NCI-H524 (cell line): ENCODE results near the gene WDR37.

Experiments
- DNase-seq, 2 experiments: peaks; one replicate each; lab custom pipeline; 2025; lab: John Stamatoyannopoulos, UW

WDR37 gene

GRCh38 chr10:1074052-1074747 lies 18.0 kb downstream of the WDR37 start:
- DNase-seq: no peak

DNA sequence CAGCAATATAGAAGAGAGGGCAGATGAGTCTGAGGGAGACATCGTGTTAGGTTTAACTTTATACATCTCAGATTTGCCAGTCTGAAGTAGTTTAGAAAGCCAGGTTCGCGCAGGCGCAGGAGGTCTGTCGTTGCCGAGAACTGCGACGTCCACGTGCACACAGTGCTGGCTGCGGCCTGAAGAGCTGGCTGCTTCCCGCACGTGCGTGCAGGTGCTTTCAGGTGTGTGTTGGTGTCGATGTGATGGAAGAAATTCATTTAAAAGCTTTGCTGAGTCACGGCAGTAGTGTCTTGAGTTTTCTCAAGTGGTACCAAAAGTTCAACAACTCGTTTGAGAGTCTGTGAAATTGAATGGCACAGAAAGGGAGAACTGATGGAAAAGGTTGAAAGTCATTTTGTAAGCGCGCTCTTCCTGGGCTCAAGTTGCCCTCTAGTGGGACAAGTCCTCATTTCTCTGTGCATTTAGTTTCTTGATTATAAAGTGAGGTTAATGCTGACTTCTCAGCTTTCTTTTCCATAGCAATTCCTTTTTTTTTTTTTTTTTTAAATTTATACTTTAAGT lies 18.6 kb downstream of the WDR37 start:
- DNase-seq: no peak

- no peak for DNase-seq
Observed at GRCh38 chr10:1078668-1079067, 22.5 kb downstream of the WDR37 start.

- no peak for DNase-seq
Observed at GRCh38 chr10:1083581-1083980, 27.4 kb downstream of the WDR37 start.

GRCh38 chr10:1084011-1084950 lies 28.1 kb downstream of the WDR37 start:
- no peak for DNase-seq

- no peak for DNase-seq
Observed at GRCh38 chr10:1085258-1085657, 29.1 kb downstream of the WDR37 start.

DNA sequence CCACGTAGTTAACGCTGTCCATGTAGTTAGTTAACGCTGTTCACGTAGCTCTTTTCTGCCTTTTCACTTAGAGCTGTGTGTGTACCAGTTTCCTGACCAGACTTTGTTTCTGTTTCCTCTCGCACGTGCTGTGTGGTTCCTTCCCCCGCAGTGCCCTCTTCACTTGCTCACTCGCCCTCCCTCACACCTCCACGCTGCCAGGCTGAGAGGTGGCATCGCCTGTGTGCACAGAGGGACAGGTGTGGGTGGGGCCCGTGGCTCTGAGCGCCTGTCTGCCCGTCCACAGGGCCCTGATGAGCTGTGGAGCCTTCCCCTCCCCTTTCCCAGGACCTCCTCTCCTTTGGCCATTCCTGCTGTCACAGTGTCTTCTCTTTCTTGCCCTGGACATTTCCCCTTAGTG lies 30.6 kb downstream of the WDR37 start:
- DNase-seq: no peak

DNA sequence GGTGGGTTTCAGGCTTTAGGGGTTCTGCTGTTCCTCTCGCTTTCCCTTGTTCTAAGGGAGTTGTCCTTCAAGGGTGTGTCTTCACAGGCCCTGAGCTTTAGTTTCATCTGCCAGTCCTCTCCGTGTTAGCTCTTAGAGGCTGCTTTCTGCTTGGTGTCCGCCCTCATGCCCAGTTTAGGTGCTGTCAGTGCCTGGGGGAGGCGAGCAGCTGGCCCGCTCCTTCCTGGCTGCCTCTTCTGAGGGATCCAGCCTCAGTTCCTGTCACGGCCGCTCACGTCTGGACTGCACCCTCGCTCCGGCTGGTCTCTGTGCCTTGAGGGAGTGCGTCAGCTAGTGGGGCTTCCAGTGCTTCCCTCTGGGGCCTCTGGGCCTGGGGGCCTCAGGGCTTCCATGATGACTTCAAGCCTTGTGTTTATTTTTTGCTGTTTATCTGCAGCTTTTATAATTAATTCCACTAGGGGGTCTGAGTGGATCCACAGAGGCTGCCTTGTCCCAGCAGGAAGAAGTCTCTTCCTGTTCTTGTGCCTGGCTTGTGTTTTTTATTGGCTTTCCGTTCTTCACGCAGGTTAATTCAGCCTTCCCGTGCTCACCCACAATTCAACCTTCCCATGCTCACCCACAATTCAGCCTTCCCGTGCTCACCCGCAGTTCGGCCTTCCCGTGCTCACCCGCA lies 33.0 kb downstream of the WDR37 start:
- DNase-seq: no peak

- no peak for DNase-seq
Observed at GRCh38 chr10:1090696-1091095, 34.5 kb downstream of the WDR37 start.

DNA sequence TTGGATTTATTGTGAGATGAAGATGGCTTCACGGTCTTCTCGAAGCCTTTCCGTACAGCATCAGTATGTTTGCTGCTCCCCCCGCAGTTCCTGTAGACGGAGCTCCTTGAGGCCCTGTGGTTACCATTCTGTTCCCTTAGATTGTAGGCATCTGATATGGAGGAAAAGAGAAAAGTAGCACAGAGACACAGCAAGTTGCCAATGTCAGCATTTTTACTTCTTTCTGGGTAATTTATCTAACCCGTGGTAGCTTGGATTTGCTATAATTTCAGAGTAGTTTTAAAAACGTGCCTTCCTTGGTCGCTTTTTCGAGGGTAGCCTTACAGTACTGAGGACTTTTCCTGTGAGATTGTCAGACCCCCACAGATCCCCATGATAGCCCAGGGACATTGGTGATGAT lies 37.5 kb downstream of the WDR37 start:
- no peak for DNase-seq

DNA sequence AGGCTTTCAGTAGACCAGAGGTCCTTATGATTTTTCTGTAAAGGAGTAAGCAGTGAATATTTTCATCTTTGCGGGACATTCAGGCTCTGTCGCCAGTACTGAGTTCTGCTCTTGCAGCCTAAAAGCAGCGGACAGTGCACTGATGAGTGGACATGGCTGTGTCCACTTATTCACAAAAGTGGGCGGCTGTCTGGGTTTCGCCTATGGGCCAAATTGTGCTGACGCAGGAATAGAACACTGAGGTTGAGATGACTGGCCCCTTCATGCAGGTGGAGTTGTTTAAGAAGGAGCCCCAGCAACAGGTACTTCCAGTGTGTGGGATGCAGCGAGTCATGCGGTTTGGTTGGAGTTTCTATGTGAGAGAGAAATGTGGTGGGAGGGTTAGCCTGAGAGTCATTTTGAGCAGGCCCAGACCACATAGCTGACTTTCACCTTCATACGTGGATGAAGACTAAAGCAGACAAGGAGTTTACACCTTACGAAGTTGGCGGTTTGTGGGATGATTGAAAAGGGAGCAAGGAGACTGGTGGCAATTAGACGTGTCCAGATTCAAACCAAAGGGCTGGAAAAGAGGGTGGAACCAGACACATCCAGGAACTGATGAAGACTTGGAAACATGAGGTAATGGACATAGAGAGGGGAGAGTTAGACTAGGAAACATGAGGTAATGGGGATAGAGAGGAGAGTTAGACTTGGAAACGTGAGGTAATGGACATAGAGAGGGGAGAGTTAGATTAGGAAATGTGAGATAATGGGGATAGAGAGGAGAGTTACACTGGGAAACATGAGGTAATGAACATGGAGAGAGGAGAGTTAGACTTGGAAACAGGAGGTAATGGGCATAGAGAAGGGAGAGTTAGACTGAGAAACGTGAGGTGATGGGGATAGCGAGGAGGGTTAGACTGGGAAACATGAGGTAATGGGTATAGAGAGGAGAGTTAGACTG lies 38.2 kb downstream of the WDR37 start:
- no peak for DNase-seq

DNA sequence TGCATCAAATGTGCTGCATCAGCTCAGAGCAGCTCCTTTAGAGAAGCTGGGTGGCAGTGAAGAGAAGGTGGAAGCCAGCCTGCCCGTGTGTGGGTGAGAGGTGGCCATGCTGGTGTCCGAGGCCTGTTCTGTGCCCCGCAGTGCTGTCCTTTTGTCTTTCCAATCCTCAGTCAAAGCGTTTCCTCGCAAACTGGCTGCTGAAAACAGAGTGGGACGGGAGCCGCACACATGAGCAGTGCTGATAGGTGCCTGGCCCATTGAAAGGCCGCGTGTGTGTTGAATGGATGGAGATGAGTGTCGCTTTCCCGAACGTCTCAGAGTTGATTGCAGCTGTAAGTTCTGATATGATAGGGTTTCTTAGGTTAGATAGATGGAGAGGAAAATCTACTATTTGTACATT lies 39.3 kb downstream of the WDR37 start:
- DNase-seq: no peak

DNA sequence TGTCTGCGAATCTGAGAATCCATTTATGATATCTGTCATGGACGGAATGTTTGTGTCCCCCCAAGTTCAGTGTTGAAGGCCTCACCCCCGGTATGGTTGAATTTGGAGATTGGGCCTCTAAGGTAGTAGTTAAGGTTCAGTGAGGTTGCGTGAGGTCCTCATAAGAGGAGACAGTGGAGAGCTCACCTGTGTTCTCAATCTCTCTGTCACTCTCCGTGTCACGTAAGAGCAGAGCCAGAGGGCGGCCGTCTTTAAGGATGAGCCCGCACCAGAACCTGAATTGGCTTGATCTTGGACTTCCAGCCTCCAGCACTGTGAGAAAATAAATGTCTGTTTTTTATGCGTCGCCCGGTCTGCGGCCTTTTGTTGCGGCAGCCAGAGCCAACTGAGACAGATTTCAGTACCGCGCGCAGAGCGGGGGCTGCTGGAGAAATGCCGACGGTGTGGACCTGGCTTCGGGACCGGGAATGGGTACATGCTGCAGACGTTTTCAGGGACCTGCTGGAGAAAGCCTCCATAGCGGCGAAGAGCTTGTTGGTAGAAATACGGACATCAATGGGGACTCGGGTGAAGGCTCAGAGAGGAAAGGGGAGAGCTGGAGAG lies 40.2 kb downstream of the WDR37 start:
- DNase-seq: no peak

DNA sequence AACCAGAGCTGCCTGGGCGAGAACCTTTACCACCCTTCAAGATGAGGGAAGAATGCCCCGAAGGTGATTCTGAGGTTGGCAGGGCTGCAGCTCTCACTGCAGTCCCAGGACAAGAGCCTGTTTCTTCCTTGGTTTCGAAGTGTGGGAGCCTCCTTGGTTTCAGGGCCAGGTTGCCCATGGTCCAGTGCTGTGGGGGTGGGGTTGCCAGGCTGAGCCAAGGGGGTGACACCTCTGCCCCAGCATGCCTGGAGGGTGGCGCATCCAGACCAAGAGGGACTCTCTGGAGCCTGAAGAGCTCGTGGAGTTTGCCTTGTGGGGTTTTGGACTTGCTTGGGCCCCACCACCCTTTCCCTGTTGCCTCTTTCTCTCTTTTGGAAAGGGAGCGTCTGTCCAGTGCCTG lies 41.3 kb downstream of the WDR37 start:
- DNase-seq: no peak

DNA sequence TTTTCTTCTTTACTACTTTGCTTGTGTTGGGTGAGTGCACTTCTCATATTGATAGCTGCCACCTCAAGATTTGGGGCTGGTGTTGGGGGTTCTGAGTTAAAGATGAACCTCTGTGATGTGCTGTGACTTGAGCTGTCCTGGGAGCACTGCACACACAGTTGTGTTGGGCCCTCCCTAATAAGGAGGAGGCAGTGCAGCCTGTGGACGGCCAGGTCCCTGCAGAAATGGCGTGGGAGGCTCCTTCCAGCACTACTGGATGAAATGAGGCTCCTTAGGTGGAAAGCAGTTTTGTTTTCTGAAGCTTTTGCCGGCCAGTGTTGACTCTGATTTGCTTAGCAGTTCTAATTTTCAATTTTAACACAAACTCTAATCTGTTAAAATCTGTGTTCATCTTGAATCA lies 44.0 kb downstream of the WDR37 start:
- DNase-seq: no peak

- no peak for DNase-seq
Observed at GRCh38 chr10:1100691-1101368, 44.6 kb downstream of the WDR37 start.

DNA sequence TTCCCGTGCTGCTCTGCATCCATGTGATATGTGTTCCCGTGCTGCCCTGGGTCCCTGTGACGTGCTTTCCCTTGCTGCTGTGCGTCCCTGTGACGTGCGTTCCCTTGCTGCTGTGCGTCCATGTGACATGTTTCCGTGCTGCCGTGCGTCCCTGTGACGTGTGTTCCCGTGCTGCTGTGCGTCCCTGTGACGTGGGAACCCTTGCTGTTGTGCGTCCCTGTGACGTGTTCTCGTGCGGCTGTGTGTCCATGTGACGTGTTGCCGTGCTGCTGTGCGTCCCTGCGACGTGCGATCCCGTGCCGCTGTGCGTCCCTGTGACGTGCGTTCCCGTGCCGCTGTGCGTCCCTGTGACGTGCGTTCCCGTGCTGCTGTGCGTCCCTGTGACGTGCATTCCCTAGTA lies 45.8 kb downstream of the WDR37 start:
- DNase-seq: no peak

GRCh38 chr10:1102416-1102815 lies 46.2 kb downstream of the WDR37 start:
- no peak for DNase-seq

DNA sequence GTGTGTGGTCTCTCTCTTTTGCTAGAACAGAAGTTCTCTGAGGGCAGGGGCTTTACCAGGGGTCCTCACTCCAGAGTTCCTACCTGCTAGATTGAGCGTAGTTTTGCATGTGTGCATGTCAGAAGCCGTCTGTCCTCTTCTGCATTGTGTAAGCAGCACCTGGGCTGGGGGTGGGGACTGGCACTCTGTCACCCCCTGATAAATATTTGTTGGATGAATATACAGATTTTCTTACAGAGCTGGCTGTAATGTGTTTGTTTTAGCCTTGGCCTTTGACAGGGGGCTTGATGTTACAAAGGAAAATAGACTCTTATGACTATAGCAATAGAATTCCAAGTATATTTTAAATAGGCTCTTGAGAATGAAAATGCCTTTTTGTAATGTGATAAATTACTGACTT lies 46.6 kb downstream of the WDR37 start:
- DNase-seq: no peak

GRCh38 chr10:1103551-1103950 lies 47.4 kb downstream of the WDR37 start:
- DNase-seq: no peak
